DMS 273 (cell line): ENCODE results near the gene AHDC1.
A peak's percentile ranks its signal among the peaks of the same experiment; 100 is the strongest.
"Not testable (repeated sequence)": the region's sequence is repeated elsewhere in the genome, so short reads cannot be mapped to it uniquely, and the experiment has no call there.

Source experiments
- DNase-seq: peaks from one replicate; lab custom pipeline; 2025; ENCODE audit not compliant: unreplicated experiment; lab: John Stamatoyannopoulos, UW

The AHDC1 gene

GRCh38 chr1:27633640-27634176 is 29.8 kb upstream of the AHDC1 start:
- DNase-seq = no peak

GRCh38 chr1:27633298-27633610 is 29.3 kb upstream of the AHDC1 start:
- DNase-seq = no peak

DNA sequence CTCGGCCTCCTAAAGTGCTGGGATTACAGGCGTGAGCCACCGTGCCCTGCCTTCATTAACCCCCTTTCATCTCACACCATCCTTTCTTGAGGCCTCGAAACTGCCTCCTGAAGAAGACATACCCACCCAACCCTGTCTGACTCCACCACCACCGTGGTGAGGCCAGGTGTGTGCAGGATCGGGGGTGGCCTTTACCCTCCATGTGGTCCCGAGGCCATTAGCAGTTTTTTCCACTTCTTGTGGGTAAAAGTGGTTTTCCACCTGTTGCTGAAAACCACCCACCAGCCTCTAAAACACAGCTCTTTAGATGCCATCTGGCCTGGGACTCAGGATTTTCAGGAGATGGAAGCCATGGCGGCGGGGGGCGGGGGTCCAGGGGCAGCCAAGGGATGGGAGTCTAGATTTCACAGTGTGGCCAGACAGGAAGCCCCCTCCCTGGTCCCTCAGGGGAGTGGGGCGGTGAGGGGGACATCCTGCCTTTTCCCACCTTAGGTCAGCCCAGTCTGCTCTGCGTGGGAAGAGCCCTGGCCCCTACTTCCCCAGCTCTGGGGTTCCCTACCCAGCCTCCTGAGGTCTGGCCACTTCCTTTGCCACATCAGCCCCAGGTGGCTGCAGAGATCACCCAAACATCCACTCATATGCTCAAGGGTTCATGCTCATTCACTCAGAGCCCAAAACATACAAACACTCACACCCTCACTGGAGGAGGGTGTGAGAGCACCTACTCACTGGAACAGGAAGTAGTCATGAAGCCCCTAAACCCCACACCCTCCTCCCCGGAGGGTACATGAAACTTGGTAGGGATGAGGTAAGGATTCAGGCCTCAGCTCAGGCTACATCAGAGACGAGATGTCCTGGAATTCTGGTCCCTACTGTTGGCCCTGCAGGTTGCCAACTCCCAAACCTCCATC is 28.7 kb upstream of the AHDC1 start:
- no peak for DNase-seq

DNA sequence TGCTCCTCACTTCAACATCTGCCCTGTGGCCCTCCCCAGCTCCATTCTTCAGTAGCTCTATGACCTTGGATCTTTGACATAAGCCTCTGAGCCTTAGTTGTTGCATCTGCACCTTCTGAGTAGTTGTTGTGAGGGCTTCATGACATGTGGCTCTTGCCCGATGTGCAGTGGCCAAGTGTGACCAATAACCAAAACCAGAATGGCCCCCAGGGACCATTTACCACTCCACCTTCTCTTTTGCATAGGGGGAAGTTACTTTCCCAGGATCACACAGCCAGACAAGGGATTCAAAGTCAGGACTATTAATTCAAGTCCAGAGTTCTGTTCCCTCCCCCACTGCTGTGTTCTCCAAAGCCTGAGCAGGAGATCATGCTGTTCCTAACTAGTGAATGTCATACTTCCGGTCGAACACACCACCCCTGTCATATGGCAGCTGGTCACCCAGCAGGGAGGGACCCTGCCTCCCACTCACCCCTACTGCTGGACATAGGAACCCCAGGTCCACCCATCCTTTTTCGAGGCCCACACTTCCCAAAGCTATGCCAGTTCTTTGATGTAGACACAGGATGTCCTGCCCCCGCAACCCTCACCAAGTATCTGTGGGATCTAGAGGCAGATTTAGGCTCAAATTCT is 27.0 kb upstream of the AHDC1 start:
- no peak for DNase-seq

DNA sequence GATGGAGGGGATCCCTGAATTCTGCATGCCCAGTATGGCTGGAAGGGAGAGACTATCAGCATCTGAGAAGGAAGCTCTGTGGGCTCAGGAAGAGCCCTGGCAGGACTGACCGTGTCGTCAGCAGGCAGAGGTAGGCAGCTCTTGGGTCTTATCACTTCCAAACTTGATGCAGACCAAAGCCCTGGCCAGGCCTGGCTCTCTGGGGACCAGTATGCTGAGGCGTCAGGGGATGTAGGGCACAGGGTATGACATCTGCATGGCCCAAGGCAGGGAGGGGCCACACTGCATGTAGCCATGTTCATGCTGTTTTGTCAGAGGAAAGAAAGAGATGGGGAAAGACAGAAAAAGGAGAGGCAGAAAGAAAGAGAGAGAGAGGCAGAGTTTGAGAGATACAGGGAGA is 24.8 kb upstream of the AHDC1 start:
- DNase-seq = no peak

- not testable (repeated sequence) for DNase-seq
These were observed 23.8 kb upstream of the AHDC1 start for GRCh38 chr1:27627733-27628132.

DNA sequence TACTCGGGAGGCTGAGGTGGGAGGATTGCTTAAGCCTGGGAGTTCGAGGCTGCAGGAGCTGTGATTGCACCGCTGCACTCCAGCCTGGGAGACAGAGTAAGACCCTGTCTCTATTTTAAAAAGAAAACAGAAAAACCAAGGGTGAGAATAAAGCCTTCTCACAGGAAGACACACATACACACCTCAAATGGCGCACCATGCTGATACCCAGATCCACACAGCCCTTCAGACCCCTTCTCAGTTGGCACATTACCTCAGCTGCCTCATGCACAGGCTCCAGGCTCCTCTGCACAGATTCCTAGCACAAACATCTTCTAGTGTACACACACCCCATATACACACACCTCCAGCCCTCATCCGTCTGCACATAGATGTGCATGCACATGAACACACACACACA is 23.1 kb upstream of the AHDC1 start:
- DNase-seq = no peak

DNA sequence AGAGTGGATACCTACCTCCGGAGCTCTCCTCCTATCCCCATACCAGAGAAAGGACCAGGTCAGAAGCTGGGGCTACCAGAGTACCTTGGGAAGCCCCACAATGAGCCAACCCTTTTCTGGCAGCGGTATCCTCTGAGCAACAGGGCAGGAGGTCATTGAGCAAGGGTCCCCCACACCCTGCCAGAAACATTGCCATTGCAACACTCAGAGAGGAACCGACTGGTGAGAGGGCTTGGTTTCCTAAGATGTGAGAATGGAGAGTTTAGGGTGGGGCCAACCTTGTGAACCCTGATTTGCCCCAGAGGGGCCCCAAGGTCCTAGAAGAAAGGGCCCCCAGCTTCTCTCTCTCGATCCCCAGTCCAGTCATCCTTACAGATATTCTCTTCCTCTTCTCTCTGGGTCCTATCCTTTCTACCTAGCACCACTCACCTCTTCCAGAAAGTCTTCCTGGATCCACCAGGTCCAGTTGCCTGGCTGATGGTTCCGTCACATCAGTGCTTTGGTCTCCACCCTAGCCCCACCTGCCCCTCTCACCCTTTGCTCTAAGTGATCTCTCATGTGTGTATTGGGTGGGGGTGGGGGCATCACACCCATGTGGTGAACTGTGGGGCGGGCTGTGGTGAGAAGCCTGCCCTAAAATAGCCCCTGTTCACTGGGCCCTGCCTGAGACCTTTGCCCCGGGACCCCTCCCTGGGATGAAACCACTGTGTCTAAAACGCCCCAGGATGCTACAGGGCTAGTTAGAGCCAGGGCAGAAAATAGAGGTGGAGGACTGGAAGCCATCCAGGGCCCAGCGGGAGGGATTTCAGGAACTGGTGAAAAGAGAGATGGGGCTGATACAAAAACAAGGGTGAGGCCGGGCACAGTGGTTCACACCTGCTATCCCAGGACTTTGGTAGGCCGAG is 22.3 kb upstream of the AHDC1 start:
- DNase-seq = no peak

GRCh38 chr1:27624467-27625178 is 20.7 kb upstream of the AHDC1 start:
- DNase-seq = peak; percentile 53

- no peak for DNase-seq
These were observed 19.6 kb upstream of the AHDC1 start for GRCh38 chr1:27623327-27624212.

- no peak for DNase-seq
These were observed 18.9 kb upstream of the AHDC1 start for GRCh38 chr1:27622828-27623227.

DNA sequence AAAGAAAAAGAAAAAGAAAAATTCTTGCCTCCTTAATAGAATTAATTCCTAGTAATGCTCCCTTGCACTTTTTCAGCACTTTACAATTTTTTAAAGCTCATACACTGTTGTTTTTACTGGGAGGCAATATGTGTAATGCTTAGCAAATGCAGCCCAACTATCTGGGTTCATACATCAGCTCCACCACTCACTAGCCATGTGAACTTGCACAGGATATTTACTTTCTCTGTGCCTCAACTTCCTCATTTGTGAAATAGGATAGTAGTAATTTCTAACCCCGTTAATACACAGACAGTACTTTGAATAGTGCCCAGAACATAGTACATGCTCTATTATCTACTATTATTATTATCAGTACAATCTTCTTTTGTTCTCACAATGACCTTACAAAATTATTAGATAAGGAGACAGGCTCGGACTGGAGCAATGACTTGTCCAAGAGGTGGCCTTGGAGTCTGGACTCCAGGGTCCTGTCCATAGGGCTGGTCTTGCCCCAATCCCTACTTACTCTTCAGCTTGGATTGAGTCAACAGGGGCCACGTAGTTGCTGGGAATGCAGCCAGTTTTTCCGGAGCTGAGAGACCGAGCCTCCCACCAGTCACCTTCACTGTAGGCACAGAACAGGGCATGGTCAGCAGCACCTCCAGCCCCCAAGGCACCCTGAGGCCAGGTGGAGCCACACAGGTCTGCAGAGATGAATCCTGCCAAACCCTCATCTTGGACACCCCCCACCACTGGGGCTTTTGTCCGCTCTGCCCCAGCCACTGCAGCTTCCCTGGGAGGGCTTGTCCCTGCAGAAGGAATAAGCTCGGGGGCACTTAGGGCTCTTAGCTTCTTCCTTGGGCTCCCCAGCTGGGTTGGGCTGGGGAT is 17.3 kb upstream of the AHDC1 start:
- DNase-seq = peak; percentile 29

DNA sequence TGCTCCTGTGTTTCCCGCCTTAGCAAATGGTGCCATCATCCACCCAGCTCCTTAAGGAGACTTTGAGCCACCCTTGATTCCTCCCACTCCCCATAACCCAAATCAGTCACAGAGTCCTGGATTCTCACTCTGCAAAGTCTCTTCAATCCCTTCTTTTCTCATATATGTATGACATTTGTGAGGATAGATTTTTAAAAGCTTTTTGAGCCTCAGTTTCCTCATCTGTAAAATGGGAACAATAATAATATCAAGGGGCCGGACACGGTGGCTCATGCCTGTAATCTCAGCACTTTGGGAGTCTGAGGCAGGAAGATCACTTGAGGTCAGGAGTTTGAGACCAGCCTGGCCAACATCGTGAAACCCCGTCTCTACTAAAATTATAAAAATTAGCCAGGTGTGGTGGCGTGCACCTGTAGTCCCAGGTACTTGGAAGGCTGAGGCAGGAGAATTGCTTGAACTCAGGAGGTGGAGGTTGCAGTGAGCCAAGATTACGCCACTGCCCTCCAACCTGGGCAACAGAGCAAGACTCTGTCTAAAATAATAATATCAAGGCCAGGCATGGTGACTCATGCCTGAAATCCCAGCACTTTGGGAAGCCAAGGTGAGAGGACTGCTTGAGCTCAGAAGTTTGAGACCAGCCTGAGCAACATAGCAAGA is 16.0 kb upstream of the AHDC1 start:
- not testable (repeated sequence) for DNase-seq

- DNase-seq = no peak
These were observed 14.6 kb upstream of the AHDC1 start for GRCh38 chr1:27618341-27619082.

- no peak for DNase-seq
These were observed 13.5 kb upstream of the AHDC1 start for GRCh38 chr1:27617420-27617819.

DNA sequence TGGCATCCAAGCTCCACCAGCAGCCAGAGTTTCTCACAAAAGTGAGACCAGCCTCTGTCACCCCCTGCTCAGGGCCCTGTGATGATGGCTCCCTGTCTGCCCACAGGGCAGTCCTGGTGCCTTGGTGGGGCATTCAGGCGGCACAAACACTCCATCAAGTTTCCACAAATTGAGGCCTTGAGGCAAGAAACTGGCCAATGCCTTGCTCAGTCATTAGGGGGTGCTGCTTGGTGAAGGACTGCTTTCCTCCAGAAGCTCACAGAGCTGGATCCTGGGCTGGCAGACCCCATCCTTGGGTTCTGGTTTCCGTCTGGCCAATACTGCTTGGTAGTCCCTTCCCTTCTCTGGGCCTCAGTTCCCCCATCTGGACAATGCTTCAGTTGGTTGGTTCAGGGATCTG is 12.5 kb upstream of the AHDC1 start:
- peak; percentile 34 for DNase-seq

- no peak for DNase-seq
These were observed 11.6 kb upstream of the AHDC1 start for GRCh38 chr1:27615346-27616192.
